RWPE2 (cell line): ENCODE results near the gene GAS7.

Experiments
- ATAC-seq: fragments of 200-7000 bp; cut with Tn5 transposase; 3 replicates; pipeline ENCODE4 v1.9.1; 2021; ENCODE audit warnings: low read depth
- DNase-seq: peaks from one replicate; pipeline ENCODE4 v3.0.0-alpha.2; 2020; ENCODE audit warnings: low spot score
- H3K27ac ChIP-seq: fragments of 450-650 bp; 2 replicates; pipeline ENCODE4 v1.5.1; 2017; ENCODE audit warnings: mild to moderate bottlenecking; ENCODE audit not compliant: poor library complexity, severe bottlenecking
- H3K27me3 ChIP-seq: fragments of 250-450 bp; sonication (Bioruptor Pico); 2 replicates; pipeline ENCODE4 v1.5.1; 2021; ENCODE audit warnings: mild to moderate bottlenecking, moderate library complexity; ENCODE audit not compliant: insufficient read depth, poor library complexity, severe bottlenecking
- H3K36me3 ChIP-seq: fragments of 250-450 bp; sonication (Bioruptor Pico); 2 replicates; pipeline ENCODE4 v1.5.1; 2020; ENCODE audit warnings: low read depth, mild to moderate bottlenecking, moderate library complexity
- H3K4me1 ChIP-seq: fragments of 250-450 bp; sonication (Bioruptor Pico); 2 replicates; pipeline ENCODE4 v1.5.1; 2021; ENCODE audit warnings: mild to moderate bottlenecking, moderate library complexity; ENCODE audit not compliant: insufficient read depth, poor library complexity, severe bottlenecking
- H3K4me3 ChIP-seq: fragments of 250-450 bp; sonication (Bioruptor Pico); 2 replicates; pipeline ENCODE4 v1.5.1; 2021; ENCODE audit warnings: mild to moderate bottlenecking, moderate library complexity; ENCODE audit not compliant: severe bottlenecking
- H3K9me3 ChIP-seq: fragments of 250-450 bp; sonication (Bioruptor Pico); 2 replicates; pipeline ENCODE4 v1.5.1; 2021; ENCODE audit warnings: mild to moderate bottlenecking, moderate library complexity; ENCODE audit not compliant: severe bottlenecking
- TF ChIP-seq, protein P1 (sequence below): fragments of 450-650 bp; IDR thresholded peaks from one replicate; pipeline ENCODE4 v1.5.1; 2017; ENCODE audit warnings: mild to moderate bottlenecking, moderate library complexity; ENCODE audit not compliant: poor library complexity, severe bottlenecking

Gene GAS7

GRCh38 chr17:9893411-9894012 lies 304.9 kb downstream of the GAS7 start:
- no peaks in the 10 kb centered on the region for H3K36me3 ChIP-seq
- no peaks in the 10 kb centered on the region for H3K9me3 ChIP-seq
- H3K27ac ChIP-seq = peak overlapping the region; percentile 21
- H3K27me3 ChIP-seq = no peaks in the 10 kb centered on the region
- H3K4me3 ChIP-seq = no peak overlapping the region
- peaks cover 13% of the 10 kb centered on the region for H3K4me1 ChIP-seq
- DNase-seq (no peak), ATAC-seq (peak; percentile 70; the same call in 2 of the 3 replicates)
- TF ChIP-seq, protein P1, sequence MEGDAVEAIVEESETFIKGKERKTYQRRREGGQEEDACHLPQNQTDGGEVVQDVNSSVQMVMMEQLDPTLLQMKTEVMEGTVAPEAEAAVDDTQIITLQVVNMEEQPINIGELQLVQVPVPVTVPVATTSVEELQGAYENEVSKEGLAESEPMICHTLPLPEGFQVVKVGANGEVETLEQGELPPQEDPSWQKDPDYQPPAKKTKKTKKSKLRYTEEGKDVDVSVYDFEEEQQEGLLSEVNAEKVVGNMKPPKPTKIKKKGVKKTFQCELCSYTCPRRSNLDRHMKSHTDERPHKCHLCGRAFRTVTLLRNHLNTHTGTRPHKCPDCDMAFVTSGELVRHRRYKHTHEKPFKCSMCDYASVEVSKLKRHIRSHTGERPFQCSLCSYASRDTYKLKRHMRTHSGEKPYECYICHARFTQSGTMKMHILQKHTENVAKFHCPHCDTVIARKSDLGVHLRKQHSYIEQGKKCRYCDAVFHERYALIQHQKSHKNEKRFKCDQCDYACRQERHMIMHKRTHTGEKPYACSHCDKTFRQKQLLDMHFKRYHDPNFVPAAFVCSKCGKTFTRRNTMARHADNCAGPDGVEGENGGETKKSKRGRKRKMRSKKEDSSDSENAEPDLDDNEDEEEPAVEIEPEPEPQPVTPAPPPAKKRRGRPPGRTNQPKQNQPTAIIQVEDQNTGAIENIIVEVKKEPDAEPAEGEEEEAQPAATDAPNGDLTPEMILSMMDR = no peak

GRCh38 chr17:9890124-9890523 lies 308.3 kb downstream of the GAS7 start:
- Histone ChIP-seq H3K27me3 (no peaks in the 10 kb centered on the region), H3K4me1 (peaks cover 13% of the 10 kb centered on the region), H3K9me3 (no peaks in the 10 kb centered on the region), H3K36me3 (no peaks in the 10 kb centered on the region), H3K27ac (no peak overlapping the region), H3K4me3 (no peak overlapping the region)
- ATAC-seq = peak; percentile 44; the same call in 1 of the 3 replicates
- TF ChIP-seq, protein P1 = peak; percentile 56
- no peak for DNase-seq

GRCh38 chr17:9887508-9887907 lies 310.9 kb downstream of the GAS7 start:
- Histone ChIP-seq H3K27ac (no peak overlapping the region), H3K4me1 (no peaks in the 10 kb centered on the region), H3K9me3 (no peaks in the 10 kb centered on the region), H3K27me3 (no peaks in the 10 kb centered on the region), H3K36me3 (no peaks in the 10 kb centered on the region), H3K4me3 (no peak overlapping the region)
- DNase-seq (no peak), ATAC-seq (peak; percentile 90)
- TF ChIP-seq, protein P1 = no peak

- no peak for ATAC-seq
- no peaks in the 10 kb centered on the region for H3K36me3 ChIP-seq
- no peak overlapping the region for H3K4me3 ChIP-seq
- TF ChIP-seq, protein P1 = no peak
- H3K27me3 ChIP-seq = no peaks in the 10 kb centered on the region
- H3K4me1 ChIP-seq = no peaks in the 10 kb centered on the region
- DNase-seq = no peak
- no peaks in the 10 kb centered on the region for H3K9me3 ChIP-seq
- no peak overlapping the region for H3K27ac ChIP-seq
Observed at GRCh38 chr17:9886141-9886930, 312.1 kb downstream of the GAS7 start.

GRCh38 chr17:9883451-9883850 lies 315.0 kb downstream of the GAS7 start:
- ATAC-seq = no peak
- DNase-seq = no peak
- H3K27ac ChIP-seq = no peak overlapping the region
- TF ChIP-seq, protein P1 = no peak
- peaks cover 22% of the 10 kb centered on the region for H3K4me1 ChIP-seq
- no peaks in the 10 kb centered on the region for H3K27me3 ChIP-seq
- no peak overlapping the region for H3K4me3 ChIP-seq
- H3K36me3 ChIP-seq = no peaks in the 10 kb centered on the region
- H3K9me3 ChIP-seq = no peaks in the 10 kb centered on the region
